ENCODE data around the gene ZNF784. TPM values are rescaled to one million over a fixed set of nuclear protein-coding genes. Genes with fewer than 3 reads are reported as not detected.

ZNF784 gene
- total RNA-seq, 1 experiment from 2014 or later, result 9.9 TPM

DNA sequence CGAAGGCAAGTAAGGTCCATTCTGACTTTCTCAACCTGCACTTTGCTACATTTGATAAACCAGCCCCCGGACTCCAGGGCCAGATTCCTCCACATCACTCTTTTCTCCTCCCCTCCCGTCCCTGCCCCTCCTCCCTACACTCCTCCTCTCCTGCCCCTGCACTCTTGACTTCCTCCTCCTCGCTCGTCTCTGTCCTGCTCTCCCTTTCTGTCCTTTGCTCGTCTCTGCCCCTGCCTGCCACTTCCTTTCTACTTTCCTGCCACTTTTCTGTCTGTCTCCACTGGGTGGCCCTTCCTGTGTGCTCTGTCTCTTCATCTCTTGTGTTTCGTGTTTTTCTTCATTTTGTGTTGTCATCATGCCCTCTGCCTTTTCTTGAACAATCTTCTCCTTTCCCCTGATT is 37.5 kb upstream of the ZNF784 start:
- ATAC-seq, result no peak
- Mint-ChIP-seq H3K27me3 (ENCODE audit: low read depth) (no peaks in the 10 kb centered on the region; the same call in 1 of the 2 replicates), H3K4me1 (peaks cover 20% of the 10 kb centered on the region), H3K4me3 (no peak overlapping the region), H3K36me3 (peaks cover 53% of the 10 kb centered on the region), H3K9me3 (no peaks in the 10 kb centered on the region), H3K27ac (peak overlapping the region; percentile 17; the same call in 1 of the 2 replicates)
- TF ChIP-seq, protein P1, sequence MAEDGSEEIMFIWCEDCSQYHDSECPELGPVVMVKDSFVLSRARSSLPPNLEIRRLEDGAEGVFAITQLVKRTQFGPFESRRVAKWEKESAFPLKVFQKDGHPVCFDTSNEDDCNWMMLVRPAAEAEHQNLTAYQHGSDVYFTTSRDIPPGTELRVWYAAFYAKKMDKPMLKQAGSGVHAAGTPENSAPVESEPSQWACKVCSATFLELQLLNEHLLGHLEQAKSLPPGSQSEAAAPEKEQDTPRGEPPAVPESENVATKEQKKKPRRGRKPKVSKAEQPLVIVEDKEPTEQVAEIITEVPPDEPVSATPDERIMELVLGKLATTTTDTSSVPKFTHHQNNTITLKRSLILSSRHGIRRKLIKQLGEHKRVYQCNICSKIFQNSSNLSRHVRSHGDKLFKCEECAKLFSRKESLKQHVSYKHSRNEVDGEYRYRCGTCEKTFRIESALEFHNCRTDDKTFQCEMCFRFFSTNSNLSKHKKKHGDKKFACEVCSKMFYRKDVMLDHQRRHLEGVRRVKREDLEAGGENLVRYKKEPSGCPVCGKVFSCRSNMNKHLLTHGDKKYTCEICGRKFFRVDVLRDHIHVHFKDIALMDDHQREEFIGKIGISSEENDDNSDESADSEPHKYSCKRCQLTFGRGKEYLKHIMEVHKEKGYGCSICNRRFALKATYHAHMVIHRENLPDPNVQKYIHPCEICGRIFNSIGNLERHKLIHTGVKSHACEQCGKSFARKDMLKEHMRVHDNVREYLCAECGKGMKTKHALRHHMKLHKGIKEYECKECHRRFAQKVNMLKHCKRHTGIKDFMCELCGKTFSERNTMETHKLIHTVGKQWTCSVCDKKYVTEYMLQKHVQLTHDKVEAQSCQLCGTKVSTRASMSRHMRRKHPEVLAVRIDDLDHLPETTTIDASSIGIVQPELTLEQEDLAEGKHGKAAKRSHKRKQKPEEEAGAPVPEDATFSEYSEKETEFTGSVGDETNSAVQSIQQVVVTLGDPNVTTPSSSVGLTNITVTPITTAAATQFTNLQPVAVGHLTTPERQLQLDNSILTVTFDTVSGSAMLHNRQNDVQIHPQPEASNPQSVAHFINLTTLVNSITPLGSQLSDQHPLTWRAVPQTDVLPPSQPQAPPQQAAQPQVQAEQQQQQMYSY (CRISPR knock-in tag; IDR thresholded peaks at IDR 0.05), result no peak
- TF ChIP-seq, protein P2, sequence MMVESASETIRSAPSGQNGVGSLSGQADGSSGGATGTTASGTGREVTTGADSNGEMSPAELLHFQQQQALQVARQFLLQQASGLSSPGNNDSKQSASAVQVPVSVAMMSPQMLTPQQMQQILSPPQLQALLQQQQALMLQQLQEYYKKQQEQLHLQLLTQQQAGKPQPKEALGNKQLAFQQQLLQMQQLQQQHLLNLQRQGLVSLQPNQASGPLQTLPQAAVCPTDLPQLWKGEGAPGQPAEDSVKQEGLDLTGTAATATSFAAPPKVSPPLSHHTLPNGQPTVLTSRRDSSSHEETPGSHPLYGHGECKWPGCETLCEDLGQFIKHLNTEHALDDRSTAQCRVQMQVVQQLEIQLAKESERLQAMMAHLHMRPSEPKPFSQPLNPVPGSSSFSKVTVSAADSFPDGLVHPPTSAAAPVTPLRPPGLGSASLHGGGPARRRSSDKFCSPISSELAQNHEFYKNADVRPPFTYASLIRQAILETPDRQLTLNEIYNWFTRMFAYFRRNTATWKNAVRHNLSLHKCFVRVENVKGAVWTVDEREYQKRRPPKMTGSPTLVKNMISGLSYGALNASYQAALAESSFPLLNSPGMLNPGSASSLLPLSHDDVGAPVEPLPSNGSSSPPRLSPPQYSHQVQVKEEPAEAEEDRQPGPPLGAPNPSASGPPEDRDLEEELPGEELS (CRISPR knock-in tag; IDR thresholded peaks at IDR 0.05), result no peak
- TF ChIP-seq KAT7 (CRISPR knock-in tag; IDR thresholded peaks at IDR 0.05; ENCODE audit: borderline replicate concordance) (no peak), TP53 (CRISPR knock-in tag; IDR thresholded peaks at IDR 0.05) (no peak), CBFB (CRISPR knock-in tag; IDR thresholded peaks at IDR 0.05; ENCODE audit: low read depth) (no peak), ZNF219 (CRISPR knock-in tag; IDR thresholded peaks at IDR 0.05; ENCODE audit: borderline replicate concordance) (no peak), NR1H2 (CRISPR knock-in tag; IDR thresholded peaks at IDR 0.05) (no peak), ZNF416 (CRISPR knock-in tag; IDR thresholded peaks at IDR 0.05) (no peak)
- TF ChIP-seq, protein P3, sequence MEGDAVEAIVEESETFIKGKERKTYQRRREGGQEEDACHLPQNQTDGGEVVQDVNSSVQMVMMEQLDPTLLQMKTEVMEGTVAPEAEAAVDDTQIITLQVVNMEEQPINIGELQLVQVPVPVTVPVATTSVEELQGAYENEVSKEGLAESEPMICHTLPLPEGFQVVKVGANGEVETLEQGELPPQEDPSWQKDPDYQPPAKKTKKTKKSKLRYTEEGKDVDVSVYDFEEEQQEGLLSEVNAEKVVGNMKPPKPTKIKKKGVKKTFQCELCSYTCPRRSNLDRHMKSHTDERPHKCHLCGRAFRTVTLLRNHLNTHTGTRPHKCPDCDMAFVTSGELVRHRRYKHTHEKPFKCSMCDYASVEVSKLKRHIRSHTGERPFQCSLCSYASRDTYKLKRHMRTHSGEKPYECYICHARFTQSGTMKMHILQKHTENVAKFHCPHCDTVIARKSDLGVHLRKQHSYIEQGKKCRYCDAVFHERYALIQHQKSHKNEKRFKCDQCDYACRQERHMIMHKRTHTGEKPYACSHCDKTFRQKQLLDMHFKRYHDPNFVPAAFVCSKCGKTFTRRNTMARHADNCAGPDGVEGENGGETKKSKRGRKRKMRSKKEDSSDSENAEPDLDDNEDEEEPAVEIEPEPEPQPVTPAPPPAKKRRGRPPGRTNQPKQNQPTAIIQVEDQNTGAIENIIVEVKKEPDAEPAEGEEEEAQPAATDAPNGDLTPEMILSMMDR (IDR thresholded peaks at IDR 0.05), result no peak
- TF ChIP-seq, protein P4, sequence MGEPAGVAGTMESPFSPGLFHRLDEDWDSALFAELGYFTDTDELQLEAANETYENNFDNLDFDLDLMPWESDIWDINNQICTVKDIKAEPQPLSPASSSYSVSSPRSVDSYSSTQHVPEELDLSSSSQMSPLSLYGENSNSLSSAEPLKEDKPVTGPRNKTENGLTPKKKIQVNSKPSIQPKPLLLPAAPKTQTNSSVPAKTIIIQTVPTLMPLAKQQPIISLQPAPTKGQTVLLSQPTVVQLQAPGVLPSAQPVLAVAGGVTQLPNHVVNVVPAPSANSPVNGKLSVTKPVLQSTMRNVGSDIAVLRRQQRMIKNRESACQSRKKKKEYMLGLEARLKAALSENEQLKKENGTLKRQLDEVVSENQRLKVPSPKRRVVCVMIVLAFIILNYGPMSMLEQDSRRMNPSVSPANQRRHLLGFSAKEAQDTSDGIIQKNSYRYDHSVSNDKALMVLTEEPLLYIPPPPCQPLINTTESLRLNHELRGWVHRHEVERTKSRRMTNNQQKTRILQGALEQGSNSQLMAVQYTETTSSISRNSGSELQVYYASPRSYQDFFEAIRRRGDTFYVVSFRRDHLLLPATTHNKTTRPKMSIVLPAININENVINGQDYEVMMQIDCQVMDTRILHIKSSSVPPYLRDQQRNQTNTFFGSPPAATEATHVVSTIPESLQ (CRISPR knock-in tag; IDR thresholded peaks at IDR 0.05), result no peak
- TF ChIP-seq, protein P5, sequence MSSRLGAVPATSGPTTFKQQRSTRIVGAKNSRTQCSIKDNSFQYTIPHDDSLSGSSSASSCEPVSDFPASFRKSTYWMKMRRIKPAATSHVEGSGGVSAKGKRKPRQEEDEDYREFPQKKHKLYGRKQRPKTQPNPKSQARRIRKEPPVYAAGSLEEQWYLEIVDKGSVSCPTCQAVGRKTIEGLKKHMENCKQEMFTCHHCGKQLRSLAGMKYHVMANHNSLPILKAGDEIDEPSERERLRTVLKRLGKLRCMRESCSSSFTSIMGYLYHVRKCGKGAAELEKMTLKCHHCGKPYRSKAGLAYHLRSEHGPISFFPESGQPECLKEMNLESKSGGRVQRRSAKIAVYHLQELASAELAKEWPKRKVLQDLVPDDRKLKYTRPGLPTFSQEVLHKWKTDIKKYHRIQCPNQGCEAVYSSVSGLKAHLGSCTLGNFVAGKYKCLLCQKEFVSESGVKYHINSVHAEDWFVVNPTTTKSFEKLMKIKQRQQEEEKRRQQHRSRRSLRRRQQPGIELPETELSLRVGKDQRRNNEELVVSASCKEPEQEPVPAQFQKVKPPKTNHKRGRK (CRISPR knock-in tag; IDR thresholded peaks at IDR 0.05; ENCODE audit: borderline replicate concordance), result no peak
- ChIA-PET CTCF (interaction anchor here (1.0 kb wide), 1 partner anchor 10 kb away, joined by 3 read pairs; no protein-coding TSS in a partner anchor), POLR2A (no interaction called here)
- no peak for DNase-seq (ENCODE audit: low spot score)

DNA sequence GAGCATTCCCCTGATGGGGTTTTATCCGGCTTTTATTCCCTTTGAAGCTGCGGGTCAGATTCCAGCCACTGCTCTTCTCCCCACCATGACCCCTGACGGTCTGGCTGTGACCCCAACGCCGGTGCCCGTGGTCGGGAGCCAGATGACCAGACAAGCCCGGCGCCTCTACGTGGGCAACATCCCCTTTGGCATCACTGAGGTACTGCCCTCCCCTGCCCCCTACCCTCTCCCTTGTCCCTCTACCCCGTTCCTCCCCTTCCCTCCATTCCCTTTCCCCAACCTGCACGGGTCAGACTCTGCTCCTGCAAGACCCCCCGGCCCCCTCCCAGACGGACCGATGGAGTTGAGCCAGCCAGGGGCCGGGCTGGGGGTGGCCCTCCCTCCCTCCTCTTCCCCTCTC is 36.6 kb upstream of the ZNF784 start:
- Mint-ChIP-seq H3K4me3 (no peak overlapping the region), H3K27me3 (ENCODE audit: low read depth) (no peaks in the 10 kb centered on the region; the same call in 1 of the 2 replicates), H3K4me1 (peaks cover 28% of the 10 kb centered on the region), H3K9me3 (no peaks in the 10 kb centered on the region), H3K27ac (no peak overlapping the region), H3K36me3 (peaks cover 51% of the 10 kb centered on the region)
- ATAC-seq, result no peak
- no peak for DNase-seq (ENCODE audit: low spot score)
- CTCF ChIA-PET, result no interaction called here
- POLR2A ChIA-PET, result no interaction called here
- no peak for TF ChIP-seq GTF2I (CRISPR knock-in tag; conservative IDR thresholded peaks at IDR 0.05)
- TF ChIP-seq, protein P6, sequence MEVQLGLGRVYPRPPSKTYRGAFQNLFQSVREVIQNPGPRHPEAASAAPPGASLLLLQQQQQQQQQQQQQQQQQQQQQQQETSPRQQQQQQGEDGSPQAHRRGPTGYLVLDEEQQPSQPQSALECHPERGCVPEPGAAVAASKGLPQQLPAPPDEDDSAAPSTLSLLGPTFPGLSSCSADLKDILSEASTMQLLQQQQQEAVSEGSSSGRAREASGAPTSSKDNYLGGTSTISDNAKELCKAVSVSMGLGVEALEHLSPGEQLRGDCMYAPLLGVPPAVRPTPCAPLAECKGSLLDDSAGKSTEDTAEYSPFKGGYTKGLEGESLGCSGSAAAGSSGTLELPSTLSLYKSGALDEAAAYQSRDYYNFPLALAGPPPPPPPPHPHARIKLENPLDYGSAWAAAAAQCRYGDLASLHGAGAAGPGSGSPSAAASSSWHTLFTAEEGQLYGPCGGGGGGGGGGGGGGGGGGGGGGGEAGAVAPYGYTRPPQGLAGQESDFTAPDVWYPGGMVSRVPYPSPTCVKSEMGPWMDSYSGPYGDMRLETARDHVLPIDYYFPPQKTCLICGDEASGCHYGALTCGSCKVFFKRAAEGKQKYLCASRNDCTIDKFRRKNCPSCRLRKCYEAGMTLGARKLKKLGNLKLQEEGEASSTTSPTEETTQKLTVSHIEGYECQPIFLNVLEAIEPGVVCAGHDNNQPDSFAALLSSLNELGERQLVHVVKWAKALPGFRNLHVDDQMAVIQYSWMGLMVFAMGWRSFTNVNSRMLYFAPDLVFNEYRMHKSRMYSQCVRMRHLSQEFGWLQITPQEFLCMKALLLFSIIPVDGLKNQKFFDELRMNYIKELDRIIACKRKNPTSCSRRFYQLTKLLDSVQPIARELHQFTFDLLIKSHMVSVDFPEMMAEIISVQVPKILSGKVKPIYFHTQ (CRISPR knock-in tag; IDR thresholded peaks at IDR 0.05), result no peak
- TF ChIP-seq ETV6 (CRISPR knock-in tag; IDR thresholded peaks at IDR 0.05), result no peak
- TF ChIP-seq, protein P7, sequence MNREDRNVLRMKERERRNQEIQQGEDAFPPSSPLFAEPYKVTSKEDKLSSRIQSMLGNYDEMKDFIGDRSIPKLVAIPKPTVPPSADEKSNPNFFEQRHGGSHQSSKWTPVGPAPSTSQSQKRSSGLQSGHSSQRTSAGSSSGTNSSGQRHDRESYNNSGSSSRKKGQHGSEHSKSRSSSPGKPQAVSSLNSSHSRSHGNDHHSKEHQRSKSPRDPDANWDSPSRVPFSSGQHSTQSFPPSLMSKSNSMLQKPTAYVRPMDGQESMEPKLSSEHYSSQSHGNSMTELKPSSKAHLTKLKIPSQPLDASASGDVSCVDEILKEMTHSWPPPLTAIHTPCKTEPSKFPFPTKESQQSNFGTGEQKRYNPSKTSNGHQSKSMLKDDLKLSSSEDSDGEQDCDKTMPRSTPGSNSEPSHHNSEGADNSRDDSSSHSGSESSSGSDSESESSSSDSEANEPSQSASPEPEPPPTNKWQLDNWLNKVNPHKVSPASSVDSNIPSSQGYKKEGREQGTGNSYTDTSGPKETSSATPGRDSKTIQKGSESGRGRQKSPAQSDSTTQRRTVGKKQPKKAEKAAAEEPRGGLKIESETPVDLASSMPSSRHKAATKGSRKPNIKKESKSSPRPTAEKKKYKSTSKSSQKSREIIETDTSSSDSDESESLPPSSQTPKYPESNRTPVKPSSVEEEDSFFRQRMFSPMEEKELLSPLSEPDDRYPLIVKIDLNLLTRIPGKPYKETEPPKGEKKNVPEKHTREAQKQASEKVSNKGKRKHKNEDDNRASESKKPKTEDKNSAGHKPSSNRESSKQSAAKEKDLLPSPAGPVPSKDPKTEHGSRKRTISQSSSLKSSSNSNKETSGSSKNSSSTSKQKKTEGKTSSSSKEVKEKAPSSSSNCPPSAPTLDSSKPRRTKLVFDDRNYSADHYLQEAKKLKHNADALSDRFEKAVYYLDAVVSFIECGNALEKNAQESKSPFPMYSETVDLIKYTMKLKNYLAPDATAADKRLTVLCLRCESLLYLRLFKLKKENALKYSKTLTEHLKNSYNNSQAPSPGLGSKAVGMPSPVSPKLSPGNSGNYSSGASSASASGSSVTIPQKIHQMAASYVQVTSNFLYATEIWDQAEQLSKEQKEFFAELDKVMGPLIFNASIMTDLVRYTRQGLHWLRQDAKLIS (CRISPR knock-in tag; IDR thresholded peaks at IDR 0.05; ENCODE audit: borderline replicate concordance), result no peak
- TF ChIP-seq TP53 (CRISPR knock-in tag; IDR thresholded peaks at IDR 0.05), result no peak
- TF ChIP-seq ZNF317 (CRISPR knock-in tag; IDR thresholded peaks at IDR 0.05; ENCODE audit: borderline replicate concordance, low read depth), result no peak
